Kidney (tissue), 14 donors: ENCODE measurements around the gene NOTCH1. TPM values are rescaled to one million over a fixed set of nuclear protein-coding genes. Genes with fewer than 3 reads are reported as not detected.

Experiments
- DNase-seq, 5 donors: peaks; one replicate each; pipeline ENCODE4 v3.0.0-alpha.2; 2013 to 2020
- FAIRE-seq: peaks from 2 replicates; lab custom pipeline; 2012; peaks lifted over from hg19 to GRCh38; lab: Jason Lieb, UNC
- H3K27ac ChIP-seq, 2 donors: one replicate each; pipeline ENCODE4 v1.7.0; 2013; ENCODE audit warnings: low read depth in 2 of 2, low read length in 2 of 2, inconsistent platforms in 1 of 2
- H3K27me3 ChIP-seq: one replicate; pipeline ENCODE4 v1.7.1; 2013; ENCODE audit warnings: low read length, inconsistent platforms; ENCODE audit not compliant: control insufficient read depth, insufficient read depth
- H3K36me3 ChIP-seq, 3 donors: one replicate each; pipeline versions ENCODE4 v1.7.0 to v1.7.1; 2013; ENCODE audit warnings: low read length in 3 of 3, control low read depth in 1 of 3, inconsistent platforms in 1 of 3; ENCODE audit not compliant: insufficient read depth in 3 of 3, control insufficient read depth in 2 of 3
- H3K4me1 ChIP-seq, 3 donors: one replicate each; pipeline versions ENCODE4 v1.7.0 to v1.7.1; 2013; ENCODE audit warnings: low read length in 3 of 3, inconsistent platforms in 1 of 3, low read depth in 1 of 3; ENCODE audit not compliant: control insufficient read depth in 2 of 3, insufficient read depth in 2 of 3
- H3K4me3 ChIP-seq, 3 donors: one replicate each; pipeline versions ENCODE4 v1.7.0 to v1.8.1; 2013; ENCODE audit warnings: low read length in 3 of 3, control low read depth in 1 of 3, inconsistent platforms in 1 of 3
- H3K9ac ChIP-seq, 3 donors: one replicate each; pipeline versions ENCODE4 v1.7.0 to v1.7.1; 2013; ENCODE audit warnings: low read length in 3 of 3, control low read depth in 1 of 3, inconsistent platforms in 1 of 3
- H3K9me3 ChIP-seq, 3 donors: one replicate each; pipeline versions ENCODE4 v1.7.0 to v1.7.1; 2013; ENCODE audit warnings: low read length in 3 of 3, control low read depth in 1 of 3, inconsistent platforms in 1 of 3; ENCODE audit not compliant: control insufficient read depth in 2 of 3, insufficient read depth in 1 of 3
- intact Hi-C: fragments of 100-400 bp; cut with DNase I; formaldehyde crosslinking; loops from one replicate; pipeline ENCODE4 v1.11.1; 2022
- polyA plus RNA-seq: library from polyadenylated mRNA; stranded (reverse); fragments of 350-450 nt; fragmentation: Illumina TruSeq; extraction: RNeasy Lipid Tissue Mini Kit (QIAGEN cat#74804); gene quantifications from one replicate; pipeline ENCODE4 v1.2.3, GENCODE V29; 2014; ENCODE audit warnings: low read depth, low replicate concordance; ENCODE audit not compliant: insufficient read depth
- total RNA-seq: library from RNA; stranded (reverse); fragmentation: NEBNext Ultra II Directional; extraction: Animal tissue kit (Norgen Biotek cat#: 25700); gene quantifications from one replicate; pipeline ENCODE4 v1.2.1, GENCODE V29; 2021
- TF ChIP-seq, protein P1 (sequence below): IDR thresholded peaks from 3 replicates; pipeline ENCODE4 v1.5.1; 2012; ENCODE audit warnings: mild to moderate bottlenecking, moderate library complexity, borderline replicate concordance; ENCODE audit not compliant: insufficient read depth; ENCODE audit errors: extremely low read depth
- donor health status: control.
- donor health status: control.
- donor health status: control.
- donor health status: control.
- donor health status: control.
- donor health status: DM: yes; HTN: yes; CAD: no.
- donor health status: Normal renal cell carcinoma (clear cell type).

NOTCH1 gene
- total and polyA plus RNA-seq, 2 donors from 2014 or later: 6.5 to 77.2 TPM

DNA sequence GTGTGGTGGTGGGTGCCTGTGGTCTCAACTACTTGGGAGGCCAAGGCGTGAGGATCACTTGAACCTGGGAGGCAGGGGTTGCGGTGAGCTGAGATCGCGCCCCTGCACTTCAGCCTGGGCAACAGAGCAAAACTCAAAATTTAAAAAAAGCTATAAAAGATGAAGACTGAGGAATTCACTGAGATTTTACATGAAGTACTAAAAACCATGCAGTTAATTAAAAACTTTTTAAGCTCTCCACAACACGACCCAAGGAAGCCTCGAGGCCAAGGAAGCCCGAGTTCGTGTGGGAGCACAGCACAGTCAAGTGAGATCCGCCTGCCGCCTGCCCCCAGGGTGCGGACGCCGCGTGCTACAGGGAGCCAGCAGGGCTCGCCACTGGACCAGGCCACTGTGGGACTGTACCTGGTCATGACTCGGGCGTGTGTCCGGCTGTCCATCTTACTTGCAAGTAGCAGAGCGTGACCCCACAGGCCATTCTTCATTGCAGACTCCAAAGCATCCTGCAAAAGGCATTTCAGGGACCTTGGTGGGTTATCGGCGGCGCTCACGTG, 85.0 kb downstream of the NOTCH1 start:
- no peaks in the 10 kb centered on the region for H3K9me3 ChIP-seq
- H3K36me3 ChIP-seq: peaks cover 0 to 73% (median 56%) of the 10 kb centered on the region in 3 donors
- H3K27ac ChIP-seq: no peak overlapping the region
- intact Hi-C loops: no loop called here
- FAIRE-seq: no peak
- no peaks in the 10 kb centered on the region for H3K27me3 ChIP-seq
- H3K4me1 ChIP-seq: no peaks in the 10 kb centered on the region
- no peak overlapping the region for H3K9ac ChIP-seq
- H3K4me3 ChIP-seq: no peak overlapping the region
- DNase-seq: peak in 1 of 5 donors; percentile 69
- TF ChIP-seq, protein P1, sequence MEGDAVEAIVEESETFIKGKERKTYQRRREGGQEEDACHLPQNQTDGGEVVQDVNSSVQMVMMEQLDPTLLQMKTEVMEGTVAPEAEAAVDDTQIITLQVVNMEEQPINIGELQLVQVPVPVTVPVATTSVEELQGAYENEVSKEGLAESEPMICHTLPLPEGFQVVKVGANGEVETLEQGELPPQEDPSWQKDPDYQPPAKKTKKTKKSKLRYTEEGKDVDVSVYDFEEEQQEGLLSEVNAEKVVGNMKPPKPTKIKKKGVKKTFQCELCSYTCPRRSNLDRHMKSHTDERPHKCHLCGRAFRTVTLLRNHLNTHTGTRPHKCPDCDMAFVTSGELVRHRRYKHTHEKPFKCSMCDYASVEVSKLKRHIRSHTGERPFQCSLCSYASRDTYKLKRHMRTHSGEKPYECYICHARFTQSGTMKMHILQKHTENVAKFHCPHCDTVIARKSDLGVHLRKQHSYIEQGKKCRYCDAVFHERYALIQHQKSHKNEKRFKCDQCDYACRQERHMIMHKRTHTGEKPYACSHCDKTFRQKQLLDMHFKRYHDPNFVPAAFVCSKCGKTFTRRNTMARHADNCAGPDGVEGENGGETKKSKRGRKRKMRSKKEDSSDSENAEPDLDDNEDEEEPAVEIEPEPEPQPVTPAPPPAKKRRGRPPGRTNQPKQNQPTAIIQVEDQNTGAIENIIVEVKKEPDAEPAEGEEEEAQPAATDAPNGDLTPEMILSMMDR: no peak

DNA sequence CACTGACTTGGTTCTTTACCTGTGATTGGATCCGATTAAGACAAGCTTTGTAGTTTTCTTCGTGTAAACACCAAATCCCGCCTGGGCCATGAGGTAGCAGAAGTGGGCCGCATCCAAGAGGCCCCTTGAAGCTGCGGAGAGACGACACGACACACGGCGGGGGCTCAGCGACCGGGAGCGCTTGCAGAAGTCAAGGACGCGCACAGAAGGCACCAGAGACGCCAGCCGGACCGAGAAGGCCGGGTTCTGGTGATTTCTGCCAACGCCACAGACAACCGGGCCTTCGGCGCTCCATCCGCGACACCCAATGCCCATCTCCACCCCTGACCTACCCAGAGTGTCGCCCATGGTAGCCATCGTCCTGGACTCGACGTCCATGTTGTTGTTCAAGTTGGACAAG, 86.4 kb downstream of the NOTCH1 start:
- TF ChIP-seq, protein P1: no peak
- peaks cover 0 to 78% (median 60%) of the 10 kb centered on the region in 3 donors for H3K36me3 ChIP-seq
- no peaks in the 10 kb centered on the region for H3K27me3 ChIP-seq
- FAIRE-seq: no peak
- H3K27ac ChIP-seq: no peak overlapping the region
- H3K4me1 ChIP-seq: no peaks in the 10 kb centered on the region
- no peaks in the 10 kb centered on the region for H3K9me3 ChIP-seq
- intact Hi-C loops: no loop called here
- no peak for DNase-seq
- H3K4me3 ChIP-seq: no peak overlapping the region
- no peak overlapping the region for H3K9ac ChIP-seq

DNA sequence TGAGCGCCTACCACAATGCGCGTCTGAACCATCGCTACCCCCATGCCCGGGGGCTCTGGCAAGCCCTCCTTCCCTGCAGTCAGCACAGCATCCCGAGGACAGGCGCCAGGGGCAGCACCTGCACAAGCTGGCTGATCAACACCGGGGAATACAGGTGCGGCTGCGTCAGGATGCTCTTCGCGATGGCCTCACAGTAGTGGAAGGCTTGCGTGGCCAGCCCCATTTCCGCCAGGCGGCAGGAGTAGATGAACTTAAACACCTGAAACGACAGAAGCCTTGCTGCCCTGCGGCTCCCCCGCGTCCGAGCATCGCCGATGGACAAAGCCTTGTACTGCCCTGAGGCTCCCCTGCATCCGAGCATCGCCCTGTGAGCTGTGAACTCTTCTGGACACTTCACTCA, 88.5 kb downstream of the NOTCH1 start:
- H3K36me3 ChIP-seq: peaks cover 6 to 71% (median 47%) of the 10 kb centered on the region in 3 donors
- no peak for FAIRE-seq
- TF ChIP-seq, protein P1: no peak

DNA sequence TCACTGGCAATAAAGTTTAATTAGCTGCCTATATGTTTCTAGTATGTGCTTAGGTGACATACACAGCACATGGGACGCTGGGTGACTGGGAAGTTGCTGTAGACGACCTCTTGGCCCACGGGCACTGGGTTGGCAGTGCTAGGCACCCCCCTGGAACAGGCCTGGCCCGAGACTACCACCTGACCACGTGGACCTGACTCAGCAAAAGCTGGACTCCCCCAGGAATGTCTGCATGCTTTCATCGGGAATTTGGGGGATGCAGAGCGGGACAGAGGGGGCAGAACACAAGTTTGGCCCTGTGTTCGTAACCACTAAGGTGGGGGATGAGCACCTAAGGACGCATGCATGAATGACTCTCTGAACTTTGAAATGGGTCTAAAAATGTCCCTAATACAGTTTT, 89.6 kb downstream of the NOTCH1 start:
- Histone ChIP-seq H3K4me1 (no peaks in the 10 kb centered on the region), H3K27ac (no peak overlapping the region), H3K4me3 (no peak overlapping the region), H3K36me3 (peaks cover 6 to 71% (median 44%) of the 10 kb centered on the region in 3 donors), H3K27me3 (no peaks in the 10 kb centered on the region), H3K9me3 (no peaks in the 10 kb centered on the region), H3K9ac (no peak overlapping the region)
- intact Hi-C loops: no loop called here
- DNase-seq (no peak), FAIRE-seq (no peak)
- TF ChIP-seq, protein P1: no peak

More for the DNA sequence above, 88.5 kb downstream of the NOTCH1 start:
- no peak for DNase-seq
- no peaks in the 10 kb centered on the region for H3K4me1 ChIP-seq
- H3K9me3 ChIP-seq: no peaks in the 10 kb centered on the region
- no peaks in the 10 kb centered on the region for H3K27me3 ChIP-seq
- intact Hi-C loops: no loop called here
- no peak overlapping the region for H3K9ac ChIP-seq
- H3K4me3 ChIP-seq: no peak overlapping the region
- H3K27ac ChIP-seq: no peak overlapping the region
